Mucosa of descending colon (tissue), 3 donors: ENCODE data around the gene CABCOCO1. TPM values are rescaled to one million over a fixed set of nuclear protein-coding genes. Genes with fewer than 3 reads are reported as not detected.
"Not testable (repeated sequence)": the region's sequence is repeated elsewhere in the genome, so short reads cannot be mapped to it uniquely, and the experiment has no call there.

Source experiments
- ATAC-seq: fragments of 200-7000 bp; cut with Tn5 transposase; one replicate; pipeline ENCODE4 v1.9.1; 2020; ENCODE audit warnings: mild to moderate bottlenecking, moderate library complexity
- DNase-seq, 3 donors: peaks; one replicate each; pipeline ENCODE4 v3.0.0-alpha.2; 2020
- H3K36me3 ChIP-seq: fragments of 200-600 bp; one replicate; pipeline ENCODE4 v1.8.0; 2021; ENCODE audit warnings: low read depth, mild to moderate bottlenecking
- H3K4me1 ChIP-seq: fragments of 200-600 bp; one replicate; pipeline ENCODE4 v1.8.0; 2021; ENCODE audit warnings: low read depth, mild to moderate bottlenecking
- H3K4me3 ChIP-seq: fragments of 200-600 bp; one replicate; pipeline ENCODE4 v1.8.0; 2021; ENCODE audit warnings: mild to moderate bottlenecking
- H3K9me3 ChIP-seq: fragments of 200-600 bp; one replicate; pipeline ENCODE4 v1.8.0; 2021; ENCODE audit warnings: mild to moderate bottlenecking
- intact Hi-C, 2 donors: fragments of 100-400 bp; cut with DNase I in 1 of 2; cut with micrococcal nuclease in 1 of 2; formaldehyde crosslinking; loops; one replicate each; pipeline versions ENCODE4 v1.11.0 to v1.11.1; 2022; cut with DNase I, micrococcal nuclease
- total RNA-seq, 3 donors: library from RNA; stranded (reverse); fragmentation: NEBNext Ultra II Directional in 2 of 3; extraction: Animal tissue kit (Norgen Biotek cat#: 25700) in 2 of 3; gene quantifications; one replicate each; pipeline versions ENCODE4 v1.2.1 to v1.2.4, GENCODE V29; 2021 to 2023
- TF ChIP-seq, protein P1 (sequence below): fragments of 200-600 bp; IDR thresholded peaks from one replicate; pipeline ENCODE4 v1.8.0; 2022; ENCODE audit warnings: antibody characterized with exemption, mild to moderate bottlenecking
- donor health status: DM: no; HTN: no; CAD: no; lungs with moderate emphysema.
- donor health status: DM: no; HTN: no; CAD: no.
- donor health status: DM: no; HTN: yes; CAD: no.

CABCOCO1 gene
- total RNA-seq, 3 donors from 2014 or later, result 0.22 to 3.4 TPM; not detected in 1

- ATAC-seq, result no peak
- TF ChIP-seq, protein P1, sequence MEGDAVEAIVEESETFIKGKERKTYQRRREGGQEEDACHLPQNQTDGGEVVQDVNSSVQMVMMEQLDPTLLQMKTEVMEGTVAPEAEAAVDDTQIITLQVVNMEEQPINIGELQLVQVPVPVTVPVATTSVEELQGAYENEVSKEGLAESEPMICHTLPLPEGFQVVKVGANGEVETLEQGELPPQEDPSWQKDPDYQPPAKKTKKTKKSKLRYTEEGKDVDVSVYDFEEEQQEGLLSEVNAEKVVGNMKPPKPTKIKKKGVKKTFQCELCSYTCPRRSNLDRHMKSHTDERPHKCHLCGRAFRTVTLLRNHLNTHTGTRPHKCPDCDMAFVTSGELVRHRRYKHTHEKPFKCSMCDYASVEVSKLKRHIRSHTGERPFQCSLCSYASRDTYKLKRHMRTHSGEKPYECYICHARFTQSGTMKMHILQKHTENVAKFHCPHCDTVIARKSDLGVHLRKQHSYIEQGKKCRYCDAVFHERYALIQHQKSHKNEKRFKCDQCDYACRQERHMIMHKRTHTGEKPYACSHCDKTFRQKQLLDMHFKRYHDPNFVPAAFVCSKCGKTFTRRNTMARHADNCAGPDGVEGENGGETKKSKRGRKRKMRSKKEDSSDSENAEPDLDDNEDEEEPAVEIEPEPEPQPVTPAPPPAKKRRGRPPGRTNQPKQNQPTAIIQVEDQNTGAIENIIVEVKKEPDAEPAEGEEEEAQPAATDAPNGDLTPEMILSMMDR, result no peak
- no peak for DNase-seq
- no peaks in the 10 kb centered on the region for H3K36me3 ChIP-seq
- no peaks in the 10 kb centered on the region for H3K4me1 ChIP-seq
- no peaks in the 10 kb centered on the region for H3K9me3 ChIP-seq
- no peak overlapping the region for H3K4me3 ChIP-seq
- intact Hi-C loops, result no loop called here
Measured at GRCh38 chr10:61701055-61701705, 38.5 kb downstream of the CABCOCO1 start.

- TF ChIP-seq, protein P1, result no peak
- H3K9me3 ChIP-seq, result no peaks in the 10 kb centered on the region
- DNase-seq, result no peak
- H3K4me3 ChIP-seq, result no peak overlapping the region
- H3K4me1 ChIP-seq, result no peaks in the 10 kb centered on the region
- H3K36me3 ChIP-seq, result no peaks in the 10 kb centered on the region
- ATAC-seq, result no peak
- intact Hi-C loops, result no loop called here
Measured at GRCh38 chr10:61701706-61702105, 39.0 kb downstream of the CABCOCO1 start.

- intact Hi-C loops, result no loop called here
- Histone ChIP-seq H3K4me3 (no peak overlapping the region), H3K9me3 (no peaks in the 10 kb centered on the region), H3K36me3 (no peaks in the 10 kb centered on the region), H3K4me1 (no peaks in the 10 kb centered on the region)
- no peak for ATAC-seq
- TF ChIP-seq, protein P1, result no peak
- no peak for DNase-seq
Measured at GRCh38 chr10:61702584-61702983, 39.9 kb downstream of the CABCOCO1 start.

DNA sequence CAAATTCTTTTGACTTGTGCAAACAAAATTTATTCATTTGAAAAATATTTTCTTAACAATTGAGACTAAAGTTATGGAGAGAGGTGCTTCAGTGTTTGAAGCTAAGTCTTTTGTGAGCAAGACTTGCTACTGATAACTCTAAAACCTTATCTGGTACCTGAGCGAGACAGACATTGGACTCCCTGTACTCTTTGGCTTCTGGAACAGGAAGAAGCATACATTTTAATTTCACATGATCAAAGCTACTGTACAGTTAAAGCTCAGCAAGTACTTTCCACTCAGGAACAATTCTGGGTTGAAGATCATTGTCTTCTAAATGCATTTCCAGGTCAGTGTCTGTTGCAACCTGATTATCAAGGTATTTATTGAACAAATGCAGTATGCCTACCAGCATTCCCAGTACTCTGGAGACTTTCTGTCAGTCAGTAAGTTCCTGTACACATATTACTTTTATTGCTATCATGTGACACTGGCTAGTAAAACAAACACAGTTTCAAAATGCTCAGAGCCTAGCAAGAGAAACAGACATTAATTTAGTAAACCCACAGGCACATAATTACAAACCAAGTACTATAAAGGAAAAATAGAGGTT lies 42.4 kb downstream of the CABCOCO1 start:
- ATAC-seq (peak; percentile 90), DNase-seq (peak in 1 of 3 donors; percentile 5)
- no peaks in the 10 kb centered on the region for H3K36me3 ChIP-seq
- TF ChIP-seq, protein P1, result no peak
- no peaks in the 10 kb centered on the region for H3K4me1 ChIP-seq
- no peak overlapping the region for H3K4me3 ChIP-seq
- no peaks in the 10 kb centered on the region for H3K9me3 ChIP-seq
- intact Hi-C loops, result no loop called here

DNA sequence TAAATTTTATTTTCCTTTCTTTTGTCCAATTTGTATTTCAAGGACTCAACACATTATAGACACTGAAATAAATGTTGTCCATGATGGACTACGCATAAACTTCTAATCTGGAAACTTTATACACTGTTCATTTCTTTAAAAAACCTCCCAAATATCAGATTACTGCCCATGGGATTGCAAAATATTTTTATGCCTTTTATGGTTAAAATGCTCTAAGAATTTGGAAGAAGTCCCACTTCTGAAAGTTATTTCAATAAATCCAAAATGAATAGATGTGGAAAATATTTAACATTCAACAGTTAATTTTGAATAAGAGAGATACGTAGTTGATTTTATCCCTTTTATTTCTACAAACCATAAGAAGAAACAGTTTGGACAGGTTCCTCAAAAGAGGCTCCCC lies 46.1 kb downstream of the CABCOCO1 start:
- H3K36me3 ChIP-seq, result no peaks in the 10 kb centered on the region
- no peak for DNase-seq
- intact Hi-C loops, result no loop called here
- H3K4me1 ChIP-seq, result no peaks in the 10 kb centered on the region
- TF ChIP-seq, protein P1, result no peak
- H3K4me3 ChIP-seq, result no peak overlapping the region
- no peaks in the 10 kb centered on the region for H3K9me3 ChIP-seq
- no peak for ATAC-seq

GRCh38 chr10:61712105-61712504 lies 49.4 kb downstream of the CABCOCO1 start:
- ATAC-seq, intact Hi-C loops, H3K4me1 ChIP-seq, H3K9me3 ChIP-seq, DNase-seq, H3K36me3 ChIP-seq, H3K4me3 ChIP-seq: not testable (repeated sequence)

DNA sequence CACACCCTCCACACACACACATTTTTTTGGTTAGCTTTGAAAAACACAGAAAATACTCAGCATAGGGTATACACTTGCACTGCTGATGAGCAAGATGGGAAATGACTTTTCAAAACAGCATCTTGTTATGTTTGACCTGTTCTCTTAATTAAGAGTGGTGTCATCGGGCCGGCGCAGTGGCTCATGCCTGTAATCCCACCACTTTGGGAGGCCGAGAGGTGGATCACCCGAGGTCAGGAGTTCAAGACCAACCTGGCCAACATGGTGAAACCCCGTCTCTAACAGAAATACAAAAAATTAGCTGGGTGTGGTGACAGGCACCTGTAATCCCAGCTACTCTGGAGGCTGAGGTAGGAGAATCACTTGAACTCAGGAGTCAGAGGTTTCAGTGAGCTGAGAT lies 56.7 kb downstream of the CABCOCO1 start:
- intact Hi-C loops, H3K4me3 ChIP-seq, H3K9me3 ChIP-seq, DNase-seq, H3K4me1 ChIP-seq, ATAC-seq, H3K36me3 ChIP-seq: not testable (repeated sequence)
